Gastrocnemius medialis (tissue), 4 donors: ENCODE results near the gene FSD2.

Experiments
- CTCF ChIP-seq, 5 experiments: fragments of 450-650 bp in 3 of 5; fragments of 200-600 bp in 2 of 5; sonication (generic) in 2 of 5; IDR thresholded peaks in 4 of 5; conservative IDR thresholded peaks in 1 of 5; 1 replicate in 4 of 5; 2 replicates in 1 of 5; pipeline ENCODE4 v1.5.1; 2016 to 2019; ENCODE audit warnings: antibody characterized with exemption in 5 of 5, mild to moderate bottlenecking in 3 of 5, moderate library complexity in 3 of 5
- POLR2A ChIP-seq, 2 donors: fragments of 450-650 bp; IDR thresholded peaks; one replicate each; pipeline ENCODE4 v1.6.1; 2017; ENCODE audit warnings: antibody characterized with exemption in 2 of 2, mild to moderate bottlenecking in 2 of 2, moderate library complexity in 2 of 2

- TF ChIP-seq CTCF (IDR thresholded peaks at IDR 0.05 in 4 of 5, conservative IDR thresholded peaks at IDR 0.05 in 1 of 5) = no peak
- no peak for TF ChIP-seq POLR2A (IDR thresholded peaks at IDR 0.05)
Observed at GRCh38 chr15:82710208-82710555, 95.7 kb downstream of the FSD2 start.
